Dermis blood vessel endothelial cell (primary cell): ENCODE results near the gene GRB14. TPM values are rescaled to one million over a fixed set of nuclear protein-coding genes. Genes with fewer than 3 reads are reported as not detected.
"Not testable (repeated sequence)": the region's sequence is repeated elsewhere in the genome, so short reads cannot be mapped to it uniquely, and the experiment has no call there.

ENCODE experiments used
- DNase-seq: peaks from one replicate; pipeline ENCODE4 v3.0.0; 2010
- total RNA-seq: library from RNA; depleted of rRNA; stranded (reverse); fragments of >200 nt; gene quantifications from 2 replicates; pipeline ENCODE4 v1.2.3, GENCODE V29; 2014

The GRB14 gene
- total RNA-seq, 1 donor from 2014 or later = 0.51 TPM

DNA sequence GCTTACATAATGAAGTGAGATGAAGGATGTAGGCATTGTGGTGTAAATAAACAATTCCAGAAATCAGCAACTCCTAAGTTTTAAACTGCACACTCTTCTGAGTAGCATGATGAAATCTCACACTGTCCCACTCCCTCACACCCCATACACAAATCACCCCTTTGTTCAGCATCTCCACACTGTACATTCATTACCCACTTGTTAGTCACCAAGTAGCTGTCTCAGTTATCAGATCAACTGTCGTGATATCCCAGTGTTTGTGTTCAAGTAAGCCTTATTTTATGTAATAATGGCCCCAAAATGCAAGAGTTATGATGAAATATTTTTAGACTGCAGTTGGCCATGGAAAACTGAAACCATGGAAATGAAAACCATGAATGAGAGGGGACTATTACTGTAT is 135.7 kb downstream of the GRB14 start:
- DNase-seq = no peak

DNA sequence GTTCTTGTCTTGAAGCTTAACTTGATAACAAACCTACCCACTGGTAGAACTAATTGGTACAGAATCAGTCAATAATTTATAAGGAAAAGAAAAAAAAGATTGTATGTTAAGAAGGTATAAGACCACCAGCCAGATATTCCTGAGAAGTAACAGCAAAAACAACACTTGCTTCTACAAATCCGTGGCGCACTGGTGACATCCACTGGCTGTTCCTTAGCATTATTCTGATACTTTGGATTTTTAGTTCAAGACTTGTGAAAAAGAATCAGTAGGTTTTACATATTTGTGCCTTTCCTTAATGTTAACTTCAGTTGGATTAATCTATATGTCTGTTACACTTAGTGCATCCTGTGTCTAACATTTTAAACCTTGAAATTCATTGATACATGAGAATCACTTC is 141.8 kb downstream of the GRB14 start:
- DNase-seq = peak; percentile 61

DNA sequence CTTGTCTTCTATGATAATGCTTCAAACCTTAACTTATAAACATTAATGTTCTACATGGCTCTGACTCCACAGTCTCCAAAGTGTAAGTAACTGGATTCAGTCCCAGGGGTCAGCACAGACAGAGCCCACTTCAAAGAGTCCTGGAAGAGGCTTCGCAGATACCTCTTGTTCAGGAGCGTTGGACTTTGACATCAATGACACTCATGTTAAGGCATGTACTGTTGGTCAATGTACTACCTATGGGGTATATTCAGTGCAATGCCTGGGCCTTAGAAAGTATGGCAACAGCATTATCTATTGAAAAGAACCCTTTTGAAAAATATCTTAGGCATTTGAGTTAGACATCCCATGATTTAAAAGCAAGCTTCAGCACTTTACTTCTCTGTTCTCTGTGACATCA is 143.1 kb downstream of the GRB14 start:
- no peak for DNase-seq

DNA sequence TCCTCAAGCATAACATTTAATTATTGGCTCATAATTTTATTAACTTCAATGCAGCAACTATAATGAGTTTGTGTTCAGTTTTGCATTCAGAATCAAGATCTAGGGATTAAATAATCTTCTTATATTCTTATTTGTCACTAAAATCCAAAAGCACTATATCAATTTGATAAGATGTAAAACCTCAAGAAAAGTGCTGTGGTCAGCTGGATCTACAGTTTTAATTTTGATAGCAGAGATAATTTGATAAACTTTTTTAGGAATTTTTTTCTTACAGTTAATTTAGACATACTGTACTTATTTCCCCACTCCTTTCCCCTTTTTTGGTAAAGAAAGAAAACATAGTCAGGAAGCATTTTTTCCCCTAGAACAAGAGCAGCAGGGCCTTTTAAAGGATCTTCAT is 146.4 kb downstream of the GRB14 start:
- no peak for DNase-seq

DNA sequence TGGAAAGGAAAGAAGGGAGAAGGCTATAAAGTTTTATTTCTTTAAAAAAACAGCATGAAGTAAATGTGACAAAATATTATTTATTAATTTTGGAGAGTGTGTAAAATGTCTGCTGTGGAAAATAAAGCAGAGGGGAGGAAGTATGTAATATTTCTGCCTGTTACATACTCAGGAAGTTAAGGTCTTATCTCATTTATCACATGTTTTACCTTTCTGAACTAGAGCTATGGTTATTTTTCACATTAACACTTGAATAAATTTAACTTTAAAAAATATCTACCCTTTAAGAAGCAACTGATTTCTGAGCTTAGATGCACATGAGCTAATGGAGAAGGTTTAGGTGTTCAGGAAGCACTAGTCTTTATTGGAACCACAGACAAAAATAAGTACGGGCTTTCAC is 148.3 kb downstream of the GRB14 start:
- no peak for DNase-seq

DNA sequence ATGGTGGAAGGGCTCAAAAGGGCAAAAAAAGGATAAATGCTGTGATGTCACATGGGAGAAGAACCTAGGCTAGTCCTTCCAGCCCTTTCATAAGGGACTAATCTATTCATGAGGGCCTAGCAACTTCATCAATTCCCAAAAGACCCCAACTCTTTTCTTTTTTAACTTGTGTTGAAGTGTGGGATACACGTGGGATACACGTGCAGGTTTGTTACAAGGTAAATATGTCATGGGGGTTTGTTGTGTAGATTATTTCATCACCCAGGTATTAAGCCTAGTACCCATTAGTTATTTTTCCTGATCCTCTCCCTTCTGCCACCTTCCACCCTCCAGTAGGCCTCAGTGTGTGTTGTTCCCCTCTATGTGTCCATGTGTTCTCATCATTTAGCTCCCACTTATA is 156.2 kb downstream of the GRB14 start:
- DNase-seq = not testable (repeated sequence)

DNA sequence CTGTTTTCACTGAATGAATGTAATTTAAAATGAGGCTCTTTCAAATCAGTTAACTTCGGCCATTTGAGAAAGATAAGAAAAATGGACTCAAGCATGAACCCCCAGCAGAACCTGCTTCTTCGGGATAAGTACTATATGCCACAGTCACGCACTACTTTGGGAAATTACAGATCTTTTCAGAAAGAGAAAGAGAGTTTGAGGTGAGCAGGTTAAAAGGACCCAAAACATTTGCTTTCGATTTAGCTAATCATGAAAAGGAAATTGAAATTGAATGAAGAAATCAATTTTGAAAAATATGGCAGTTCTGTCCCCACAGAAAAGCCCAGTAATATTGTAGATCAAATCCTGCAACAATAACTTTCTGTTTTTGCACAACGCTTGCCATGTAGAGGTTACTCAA is 156.9 kb downstream of the GRB14 start:
- no peak for DNase-seq

DNA sequence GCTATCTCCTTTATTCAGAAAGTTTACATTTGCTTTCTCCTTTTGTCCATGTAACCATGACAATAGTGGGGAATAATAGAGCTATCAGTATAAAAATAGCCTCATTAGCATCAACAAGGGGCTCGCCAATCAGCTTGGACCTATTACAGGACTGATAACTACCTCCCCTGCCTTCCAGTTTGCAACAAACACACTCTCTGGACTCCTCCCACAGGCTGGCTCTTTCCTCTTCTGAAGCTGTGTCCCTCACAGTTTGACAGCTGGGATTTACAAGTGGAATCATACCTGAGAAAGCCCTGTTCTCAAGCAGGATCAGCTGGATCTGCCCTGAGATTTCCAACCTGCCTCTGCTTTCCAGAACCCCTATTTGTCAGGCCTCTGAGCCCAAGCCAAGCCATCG is 162.5 kb downstream of the GRB14 start:
- DNase-seq = no peak

DNA sequence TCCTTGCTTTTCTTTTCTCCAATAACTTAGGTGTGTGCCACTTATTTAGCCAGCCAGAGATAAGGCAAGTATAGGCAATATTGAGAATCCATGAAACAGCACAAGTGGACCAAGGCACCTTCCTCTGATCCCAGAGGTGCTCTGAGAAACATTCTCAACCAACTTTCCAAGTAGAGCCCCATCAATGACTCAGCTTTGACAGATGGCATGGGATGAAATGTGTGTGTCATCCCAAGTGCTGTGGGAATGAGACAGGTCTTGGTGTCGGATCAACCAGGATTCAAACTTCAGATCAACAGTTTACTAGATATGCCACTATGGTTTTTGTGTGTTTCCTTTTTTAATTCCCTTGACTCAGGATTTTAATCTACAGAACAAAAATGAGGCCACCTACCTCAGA is 164.0 kb downstream of the GRB14 start:
- DNase-seq = no peak

DNA sequence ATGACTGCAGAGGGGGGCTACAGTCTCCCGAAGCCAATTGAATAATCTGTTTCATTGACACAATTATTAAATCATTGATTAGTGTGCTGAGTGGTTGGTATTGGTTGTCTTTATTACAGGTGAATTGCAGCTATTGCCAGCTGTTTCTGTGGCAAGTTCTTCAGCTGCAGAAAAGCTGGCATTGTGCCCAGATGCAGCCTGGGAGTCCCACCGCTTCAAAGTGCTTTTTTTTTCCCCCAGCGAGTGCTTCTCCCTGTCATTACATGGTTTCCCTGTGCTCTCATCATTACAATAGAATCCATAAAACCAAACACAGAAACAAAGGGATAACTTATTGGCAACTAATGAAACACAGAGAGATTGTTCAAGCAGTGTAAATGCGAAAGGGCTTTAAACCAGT is 164.7 kb downstream of the GRB14 start:
- DNase-seq = peak; percentile 29

DNA sequence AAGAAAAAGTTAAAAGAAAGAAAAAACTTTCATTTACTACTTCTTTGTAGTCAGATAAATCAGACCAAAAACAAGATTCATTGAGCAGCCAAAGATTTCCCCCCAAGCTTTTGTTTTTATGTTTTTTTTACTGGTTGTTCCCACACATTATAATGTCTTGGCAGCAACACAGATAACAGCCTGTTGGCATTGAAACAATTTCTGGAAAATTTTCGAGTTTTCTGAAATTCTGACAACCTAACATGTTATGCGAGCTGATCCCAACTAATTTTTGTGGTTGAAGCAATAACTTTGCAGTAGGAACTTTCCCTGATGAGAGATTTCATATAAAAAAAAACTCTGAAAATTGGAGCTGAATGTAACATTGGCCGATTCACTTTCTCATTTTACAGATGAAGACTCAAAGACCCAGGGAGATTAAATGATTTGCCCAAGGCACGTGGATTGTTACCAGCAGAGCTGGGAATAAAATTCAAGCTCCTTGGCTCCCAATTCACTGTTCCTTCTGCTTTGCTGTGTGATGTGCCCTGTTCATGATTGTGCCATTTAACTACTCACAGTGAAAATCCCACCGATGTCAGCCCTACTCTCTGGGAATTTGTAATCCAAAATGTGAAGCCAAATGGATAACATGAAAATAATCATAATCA is 167.5 kb downstream of the GRB14 start:
- DNase-seq = no peak

DNA sequence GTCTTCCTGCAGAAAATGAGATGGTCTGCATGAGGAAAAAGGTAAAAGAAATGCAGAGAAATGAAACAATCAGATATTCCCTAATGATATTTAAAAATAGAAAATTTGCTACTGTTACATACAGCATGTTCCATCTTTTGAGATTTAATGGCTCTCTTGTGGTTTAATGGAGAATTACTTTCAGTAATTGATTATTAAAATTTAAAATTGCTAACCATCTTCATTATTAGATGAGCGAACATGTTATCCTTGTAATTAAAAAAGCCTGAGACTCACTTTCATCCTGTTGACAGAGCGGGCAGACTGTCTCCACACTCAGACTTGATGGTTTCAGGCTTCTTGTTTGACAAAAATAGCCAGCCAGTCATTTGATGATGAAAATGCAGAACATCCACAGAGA is 171.0 kb downstream of the GRB14 start:
- no peak for DNase-seq

DNA sequence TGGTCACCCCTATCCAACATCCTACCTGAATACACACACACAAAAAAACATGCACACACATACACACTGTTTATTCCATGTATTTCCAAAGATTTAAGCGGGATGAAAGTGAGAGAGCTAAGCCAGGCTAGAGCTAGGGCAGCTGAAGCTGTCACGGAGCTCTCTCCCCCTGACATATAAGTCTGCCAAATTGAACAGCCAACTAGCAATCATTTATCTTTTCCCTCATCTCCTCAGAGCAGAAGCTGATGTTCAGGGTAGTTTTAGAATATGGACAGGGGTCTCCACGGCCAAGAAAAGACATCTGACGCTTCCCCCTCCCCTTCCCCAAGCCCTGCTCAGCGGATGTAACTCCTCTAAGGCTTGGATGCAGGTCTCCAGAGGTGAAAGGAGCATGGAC is 171.6 kb downstream of the GRB14 start:
- DNase-seq = no peak

DNA sequence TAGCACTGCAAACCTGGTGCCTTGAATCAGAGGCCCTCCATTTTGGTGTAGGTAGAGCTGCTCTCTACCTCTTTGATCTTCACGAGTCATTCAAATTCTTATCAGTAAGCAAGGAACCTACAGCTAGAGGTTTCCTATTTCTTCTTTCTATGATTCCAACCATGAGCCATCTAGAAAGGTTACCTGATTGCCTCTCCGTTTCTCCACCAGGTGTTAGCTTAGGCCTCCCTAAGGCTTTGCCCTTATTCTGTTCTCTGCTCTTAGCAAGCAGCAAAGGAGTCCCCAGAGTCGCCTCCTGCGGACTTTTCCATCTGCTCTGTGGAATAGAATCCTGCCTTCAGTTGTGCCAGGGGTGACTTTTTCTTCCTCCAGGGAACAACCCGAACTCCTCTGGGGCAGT is 173.6 kb downstream of the GRB14 start:
- DNase-seq = no peak

Other genes starting within 250 kb of the GRB14 start
- 4.6 and 7.8 TPM in 2 replicates for gene COBLL1, start 220.3 kb upstream of the GRB14 start, total RNA-seq